DOHH2 (cell line): ENCODE data around the gene ORC5.

Source experiments
- CTCF ChIP-seq: fragments of 200-600 bp; sonication (generic); IDR thresholded peaks from one replicate; pipeline ENCODE4 v1.5.1; 2014; ENCODE audit warnings: antibody characterized with exemption, mild to moderate bottlenecking, low read depth, low read length; ENCODE audit not compliant: poor library complexity, severe bottlenecking
- EZH2phosphoT487 ChIP-seq: fragments of 200-600 bp; sonication (generic); IDR thresholded peaks from 2 replicates; pipeline ENCODE4 v1.6.1; 2017; ENCODE audit warnings: borderline replicate concordance, mild to moderate bottlenecking, antibody characterized with exemption, low read length, moderate library complexity, mixed read lengths

GRCh38 chr7:104240401-104240800, 32.6 kb upstream of the ORC5 start:
- TF ChIP-seq CTCF: no peak
- TF ChIP-seq EZH2phosphoT487: no peak
